ENCODE results near the gene TSPEAR.
A peak's percentile ranks its signal among the peaks of the same experiment; 100 is the strongest.

The TSPEAR gene

GRCh38 chr21:44456214-44456914 is 255.0 kb downstream of the TSPEAR start:
- no peak for DNase-seq

- DNase-seq, result no peak
Measured at GRCh38 chr21:44455524-44456213, 255.7 kb downstream of the TSPEAR start.

GRCh38 chr21:44454747-44455523 is 256.4 kb downstream of the TSPEAR start, which contains the start of gene LRRC3:
LRRC3 (plus strand) TSS chr21:44455510; CDS start chr21:44456645, 1,135 bp downstream.
- DNase-seq, result peak; percentile 69

- DNase-seq, result no peak
Measured at GRCh38 chr21:44454058-44454457, 257.3 kb downstream of the TSPEAR start.

GRCh38 chr21:44453120-44453519 is 258.3 kb downstream of the TSPEAR start:
- no peak for DNase-seq

GRCh38 chr21:44450999-44451398 is 260.4 kb downstream of the TSPEAR start:
- no peak for DNase-seq

- no peak for DNase-seq
Measured at GRCh38 chr21:44450402-44450801, 261.0 kb downstream of the TSPEAR start.

GRCh38 chr21:44449473-44450363 is 261.7 kb downstream of the TSPEAR start:
- DNase-seq, result no peak

- no peak for DNase-seq
Measured at GRCh38 chr21:44448651-44449131, 262.7 kb downstream of the TSPEAR start.
